Vagina (tissue), 2 donors: Measurements from ENCODE around the gene VEZF1.

Experiments
- CTCF ChIP-seq, 3 experiments: fragments of 450-650 bp in 2 of 3; fragments of 200-600 bp in 1 of 3; sonication (generic) in 1 of 3; IDR thresholded peaks; one replicate each; pipeline ENCODE4 v1.5.1; 2017 to 2019; ENCODE audit warnings: antibody characterized with exemption in 3 of 3, mild to moderate bottlenecking in 2 of 3, moderate library complexity in 2 of 3
- POLR2A ChIP-seq, 2 donors: fragments of 450-650 bp; IDR thresholded peaks; one replicate each; pipeline ENCODE4 v1.6.1; 2017; ENCODE audit warnings: antibody characterized with exemption in 2 of 2, mild to moderate bottlenecking in 2 of 2, moderate library complexity in 2 of 2

- no peak for TF ChIP-seq POLR2A (IDR thresholded peaks at IDR 0.05)
- TF ChIP-seq CTCF (IDR thresholded peaks at IDR 0.05): no peak
Observed at GRCh38 chr17:57927048-57927723, 60.9 kb downstream of the VEZF1 start.
